ENCODE results near the gene TSPAN13. TPM values are rescaled to one million over a fixed set of nuclear protein-coding genes. Genes with fewer than 3 reads are reported as not detected.

TSPAN13 gene
- total and polyA plus RNA-seq, 10 donors: 30.1 to 53.0 (median 46.9) TPM

GRCh38 chr7:16743236-16743635, 10.3 kb upstream of the TSPAN13 start:
- no peaks in the 10 kb centered on the region for H3K36me3 ChIP-seq
- DNase-seq: no peak
- H3K9me3 ChIP-seq: no peaks in the 10 kb centered on the region
- no peak overlapping the region for H3K27ac ChIP-seq
- no peaks in the 10 kb centered on the region for H3K27me3 ChIP-seq (replicated peaks in 1 of 7)
- 61 to 83% (median 68%) methylated on average over 4 of the region's 4 CpGs for WGBS, 5 donors
- no peak overlapping the region for H3K4me3 ChIP-seq
- H3K4me1 ChIP-seq: peaks cover 0 to 10% (median 0%) of the 10 kb centered on the region in 6 donors
- intact Hi-C loops (cut with DNase I; ENCODE audit: low total_unique reads): no loop called here
- no peak for TF ChIP-seq CTCF (IDR thresholded peaks at IDR 0.05 in 8 of 11, conservative IDR thresholded peaks at IDR 0.05 in 3 of 11)
- no peak for TF ChIP-seq POLR2AphosphoS5 (IDR thresholded peaks at IDR 0.05)
- no peak for TF ChIP-seq POLR2A (IDR thresholded peaks at IDR 0.05)

- intact Hi-C loops (cut with DNase I; ENCODE audit: low total_unique reads): no loop called here
- 60 to 81% (median 70%) methylated on average over 6 of the region's 6 CpGs for WGBS, 5 donors
Measured at GRCh38 chr7:16744518-16745250, 8.9 kb upstream of the TSPAN13 start.

GRCh38 chr7:16745645-16746044, 7.9 kb upstream of the TSPAN13 start:
- no peaks in the 10 kb centered on the region for H3K9me3 ChIP-seq
- intact Hi-C loops (cut with DNase I; ENCODE audit: low total_unique reads): no loop called here
- H3K4me1 ChIP-seq: peaks cover 0 to 6% (median 0%) of the 10 kb centered on the region in 6 donors
- 25 to 84% (median 68%) methylated on average over 2 of the region's 2 CpGs for WGBS, 5 donors
- H3K4me3 ChIP-seq: no peak overlapping the region
- TF ChIP-seq POLR2A (IDR thresholded peaks at IDR 0.05) (no peak), CTCF (IDR thresholded peaks at IDR 0.05 in 8 of 11, conservative IDR thresholded peaks at IDR 0.05 in 3 of 11) (no peak), POLR2AphosphoS5 (IDR thresholded peaks at IDR 0.05) (no peak)
- no peaks in the 10 kb centered on the region for H3K27me3 ChIP-seq (replicated peaks in 1 of 7)
- no peak overlapping the region for H3K27ac ChIP-seq
- DNase-seq: no peak
- no peaks in the 10 kb centered on the region for H3K36me3 ChIP-seq

More at GRCh38 chr7:16744518-16745250, 8.9 kb upstream of the TSPAN13 start:
- DNase-seq: no peak
- Histone ChIP-seq H3K36me3 (no peaks in the 10 kb centered on the region), H3K4me3 (no peak overlapping the region), H3K27me3 (replicated peaks in 1 of 7) (no peaks in the 10 kb centered on the region), H3K27ac (no peak overlapping the region), H3K4me1 (peaks cover 0 to 10% (median 0%) of the 10 kb centered on the region in 6 donors), H3K9me3 (no peaks in the 10 kb centered on the region)
- TF ChIP-seq POLR2A (IDR thresholded peaks at IDR 0.05) (no peak), CTCF (IDR thresholded peaks at IDR 0.05 in 8 of 11, conservative IDR thresholded peaks at IDR 0.05 in 3 of 11) (no peak), POLR2AphosphoS5 (IDR thresholded peaks at IDR 0.05) (no peak)

GRCh38 chr7:16747102-16747501, 6.5 kb upstream of the TSPAN13 start:
- WGBS, 5 donors: 75 to 96% (median 80%) methylated on average over 1 of the region's 1 CpG
- Histone ChIP-seq H3K27ac (no peak overlapping the region), H3K36me3 (no peaks in the 10 kb centered on the region), H3K4me1 (no peaks in the 10 kb centered on the region), H3K4me3 (no peak overlapping the region), H3K9me3 (no peaks in the 10 kb centered on the region), H3K27me3 (replicated peaks in 1 of 7) (no peaks in the 10 kb centered on the region)
- DNase-seq: no peak
- TF ChIP-seq POLR2A (IDR thresholded peaks at IDR 0.05): no peak
- TF ChIP-seq POLR2AphosphoS5 (IDR thresholded peaks at IDR 0.05): no peak
- no peak for TF ChIP-seq CTCF (IDR thresholded peaks at IDR 0.05 in 8 of 11, conservative IDR thresholded peaks at IDR 0.05 in 3 of 11)
- intact Hi-C loops (cut with DNase I; ENCODE audit: low total_unique reads): no loop called here
